Adrenal gland (tissue), 5 donors: ENCODE data around the gene REST.

Experiments
- POLR2A ChIP-seq, 2 donors: fragments of 450-650 bp; IDR thresholded peaks; one replicate each; pipeline ENCODE4 v1.6.1; 2017; ENCODE audit warnings: antibody characterized with exemption in 2 of 2, mild to moderate bottlenecking in 2 of 2, moderate library complexity in 1 of 2
- TF ChIP-seq, protein P1 (sequence below), 6 experiments: fragments of 450-650 bp in 4 of 6; fragments of 200-600 bp in 2 of 6; sonication (generic) in 1 of 6; IDR thresholded peaks; 1 replicate in 5 of 6; 2 replicates in 1 of 6; pipeline versions ENCODE4 v1.5.1 to v1.8.0; 2016 to 2021; ENCODE audit warnings: antibody characterized with exemption in 6 of 6, mild to moderate bottlenecking in 2 of 6, moderate library complexity in 1 of 6
- donor health status: DM: no; HTN: no; CAD: no.

DNA sequence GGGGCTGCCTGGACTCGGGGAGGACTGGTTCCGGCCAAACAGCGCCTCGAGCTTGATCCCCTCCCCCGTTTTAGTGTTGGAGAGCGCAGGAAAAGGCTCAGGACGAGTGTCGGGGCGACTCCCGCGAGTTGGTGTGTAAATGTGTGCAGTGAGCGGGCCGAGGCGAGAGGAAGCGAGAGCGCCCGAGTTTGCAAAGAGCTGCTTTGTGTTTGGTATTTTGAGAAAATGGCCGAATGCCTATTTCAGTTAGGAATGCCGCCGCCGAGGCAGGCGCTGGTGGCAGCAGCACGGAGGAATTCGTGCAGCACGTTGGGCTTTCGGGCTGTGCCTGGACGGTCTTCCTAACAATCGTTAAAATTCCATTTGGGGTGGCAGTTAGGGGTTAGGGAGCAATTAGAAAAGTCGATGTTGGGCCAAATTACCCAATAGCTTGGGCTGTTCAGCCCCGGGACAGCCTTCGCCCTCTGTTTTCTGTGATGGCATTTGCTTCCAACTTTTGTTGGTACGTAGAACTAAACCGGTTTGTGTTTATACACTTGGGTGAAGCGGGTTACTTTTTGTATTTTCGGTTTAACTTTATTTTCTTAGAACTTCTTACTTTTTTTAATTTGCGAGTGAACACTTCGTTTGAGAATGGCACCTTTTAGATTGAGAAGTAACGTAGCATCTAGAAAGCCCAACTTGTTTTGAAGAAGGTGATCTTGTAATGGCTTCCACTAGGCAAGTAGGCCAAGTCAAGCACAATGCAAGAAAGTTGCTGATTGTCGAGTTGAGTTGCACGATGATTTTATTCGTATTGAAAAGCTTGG lies 1.6 kb downstream of the REST start:
- no peak for TF ChIP-seq POLR2A (IDR thresholded peaks at IDR 0.05)
- TF ChIP-seq, protein P1, sequence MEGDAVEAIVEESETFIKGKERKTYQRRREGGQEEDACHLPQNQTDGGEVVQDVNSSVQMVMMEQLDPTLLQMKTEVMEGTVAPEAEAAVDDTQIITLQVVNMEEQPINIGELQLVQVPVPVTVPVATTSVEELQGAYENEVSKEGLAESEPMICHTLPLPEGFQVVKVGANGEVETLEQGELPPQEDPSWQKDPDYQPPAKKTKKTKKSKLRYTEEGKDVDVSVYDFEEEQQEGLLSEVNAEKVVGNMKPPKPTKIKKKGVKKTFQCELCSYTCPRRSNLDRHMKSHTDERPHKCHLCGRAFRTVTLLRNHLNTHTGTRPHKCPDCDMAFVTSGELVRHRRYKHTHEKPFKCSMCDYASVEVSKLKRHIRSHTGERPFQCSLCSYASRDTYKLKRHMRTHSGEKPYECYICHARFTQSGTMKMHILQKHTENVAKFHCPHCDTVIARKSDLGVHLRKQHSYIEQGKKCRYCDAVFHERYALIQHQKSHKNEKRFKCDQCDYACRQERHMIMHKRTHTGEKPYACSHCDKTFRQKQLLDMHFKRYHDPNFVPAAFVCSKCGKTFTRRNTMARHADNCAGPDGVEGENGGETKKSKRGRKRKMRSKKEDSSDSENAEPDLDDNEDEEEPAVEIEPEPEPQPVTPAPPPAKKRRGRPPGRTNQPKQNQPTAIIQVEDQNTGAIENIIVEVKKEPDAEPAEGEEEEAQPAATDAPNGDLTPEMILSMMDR (IDR thresholded peaks at IDR 0.05): no peak
